Mucosa of gallbladder (tissue), 1 donor: ENCODE results near the gene ORC2. TPM values are rescaled to one million over a fixed set of nuclear protein-coding genes. Genes with fewer than 3 reads are reported as not detected.

Experiments used
- DNase-seq: peaks from one replicate; pipeline ENCODE4 v3.0.0-alpha.2; 2020; ENCODE audit warnings: low spot score
- total RNA-seq: library from RNA; stranded (reverse); gene quantifications from one replicate; pipeline ENCODE4 v1.2.1, GENCODE V29; 2021
- donor health status: DM: no; HTN: no; CAD: no.

Gene ORC2
- total RNA-seq, 1 donor from 2014 or later, result 29.3 TPM

DNA sequence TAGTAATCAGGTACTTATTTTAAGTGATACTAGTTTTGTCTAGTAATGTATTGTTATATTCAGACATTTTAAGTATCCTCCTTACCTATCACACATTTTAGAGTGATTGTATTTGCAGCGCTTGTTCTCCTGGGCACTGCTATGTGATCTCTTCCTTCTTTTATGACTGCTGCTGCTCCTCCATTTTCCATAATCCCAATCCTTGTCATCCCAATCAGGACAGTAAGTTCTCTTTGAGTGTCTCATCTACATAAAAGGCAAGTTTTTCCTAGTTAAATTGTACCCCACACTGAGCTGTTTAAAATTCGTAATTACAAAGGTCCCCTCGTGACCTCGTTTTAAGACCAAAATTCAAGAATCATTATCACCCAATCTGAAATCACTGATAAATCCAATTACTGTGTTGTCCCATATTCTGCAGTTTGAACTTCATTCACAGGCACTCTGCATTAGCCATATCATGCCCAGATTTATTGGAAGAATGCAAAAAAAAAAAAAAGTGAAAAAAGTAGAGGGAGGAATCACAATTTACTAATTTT is 101.8 kb downstream of the ORC2 start:
- no peak for DNase-seq

DNA sequence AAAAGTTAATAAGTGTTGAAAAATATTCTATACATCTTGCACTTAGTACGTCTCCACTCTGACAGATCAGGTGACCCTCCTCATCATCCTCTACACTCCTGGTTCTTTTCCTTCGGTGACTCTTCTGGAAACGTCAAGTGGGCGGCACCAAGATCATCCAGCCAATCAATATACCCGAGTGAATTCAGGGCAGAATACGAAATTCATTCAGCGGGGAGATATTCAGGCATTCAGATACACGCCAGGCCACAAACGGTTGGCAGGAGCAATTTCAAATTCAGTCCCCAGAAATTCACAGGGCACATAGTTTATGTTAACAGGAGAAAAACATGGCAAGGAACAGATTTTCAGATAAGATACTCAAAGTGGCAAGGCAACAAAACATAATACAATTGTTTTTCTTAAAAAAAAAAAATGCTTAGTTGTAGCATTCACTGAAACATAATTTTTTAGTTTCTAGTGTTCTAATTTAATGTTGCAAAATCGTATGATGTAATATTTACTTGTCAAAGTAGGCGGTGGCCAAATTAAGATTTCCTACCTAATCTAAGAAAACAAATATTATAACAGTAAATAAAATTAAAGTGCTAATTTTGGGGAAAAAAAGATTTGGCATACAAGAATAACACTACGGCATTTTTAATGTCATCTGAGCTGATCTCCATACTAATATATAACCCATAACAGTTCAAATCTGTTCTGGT is 103.2 kb downstream of the ORC2 start:
- peak; percentile 27 for DNase-seq

Other genes with a start within 250 kb of the ORC2 start
- gene BZW1, start 151.8 kb downstream of the ORC2 start, total RNA-seq, result 158 TPM
- gene CLK1, start 99.0 kb downstream of the ORC2 start, total RNA-seq, result 98.8 TPM
- 38.4 TPM for gene PPIL3, start 74.6 kb downstream of the ORC2 start, total RNA-seq
- 16.9 TPM for gene NIF3L1, start 74.3 kb downstream of the ORC2 start, total RNA-seq
- 18.8 TPM for gene HYCC2, start 108.0 kb upstream of the ORC2 start, total RNA-seq
- 96.4 TPM for gene NDUFB3, start 108.3 kb upstream of the ORC2 start, total RNA-seq
- gene CFLAR, start 152.5 kb upstream of the ORC2 start, total RNA-seq, result 152 TPM
- gene CASP10, start 219.5 kb upstream of the ORC2 start, total RNA-seq, result 18.9 TPM